GM12874 (cell line): ENCODE measurements around the gene CACTIN.

ENCODE experiments used
- CTCF ChIP-seq: IDR thresholded peaks from 2 replicates; pipeline ENCODE4 v1.5.1; 2011; ENCODE audit warnings: low read depth, mild to moderate bottlenecking, control low read depth, low read length, moderate library complexity; ENCODE audit not compliant: insufficient read depth

The CACTIN gene

GRCh38 chr19:3586707-3587346 lies 39.8 kb downstream of the CACTIN start:
- TF ChIP-seq CTCF: no peak

DNA sequence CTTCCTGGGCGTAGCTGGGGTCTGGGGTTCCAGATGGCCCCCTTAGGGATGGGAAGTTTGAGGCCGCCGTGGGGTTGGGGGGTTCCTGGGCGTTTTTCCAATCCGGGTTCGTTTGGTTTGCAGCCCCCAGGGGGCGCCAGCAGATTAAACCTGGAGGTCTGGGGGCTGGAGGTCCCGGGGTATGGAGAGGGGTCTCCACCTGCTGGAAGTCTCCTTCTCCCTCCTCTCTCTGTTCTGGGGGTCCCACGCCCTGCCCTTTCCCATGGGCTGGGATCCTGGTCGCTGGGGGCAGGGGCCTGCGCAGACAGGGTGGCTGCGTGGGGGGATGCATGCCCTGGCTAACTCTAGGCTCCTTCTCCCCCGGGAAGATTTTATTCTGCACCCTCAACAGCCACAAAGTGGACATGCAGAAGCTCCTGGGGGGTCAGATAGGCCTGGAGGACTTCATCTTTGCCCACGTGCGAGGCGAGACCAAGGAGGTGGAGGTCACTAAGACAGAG lies 40.4 kb downstream of the CACTIN start:
- peak; percentile 59 for TF ChIP-seq CTCF

DNA sequence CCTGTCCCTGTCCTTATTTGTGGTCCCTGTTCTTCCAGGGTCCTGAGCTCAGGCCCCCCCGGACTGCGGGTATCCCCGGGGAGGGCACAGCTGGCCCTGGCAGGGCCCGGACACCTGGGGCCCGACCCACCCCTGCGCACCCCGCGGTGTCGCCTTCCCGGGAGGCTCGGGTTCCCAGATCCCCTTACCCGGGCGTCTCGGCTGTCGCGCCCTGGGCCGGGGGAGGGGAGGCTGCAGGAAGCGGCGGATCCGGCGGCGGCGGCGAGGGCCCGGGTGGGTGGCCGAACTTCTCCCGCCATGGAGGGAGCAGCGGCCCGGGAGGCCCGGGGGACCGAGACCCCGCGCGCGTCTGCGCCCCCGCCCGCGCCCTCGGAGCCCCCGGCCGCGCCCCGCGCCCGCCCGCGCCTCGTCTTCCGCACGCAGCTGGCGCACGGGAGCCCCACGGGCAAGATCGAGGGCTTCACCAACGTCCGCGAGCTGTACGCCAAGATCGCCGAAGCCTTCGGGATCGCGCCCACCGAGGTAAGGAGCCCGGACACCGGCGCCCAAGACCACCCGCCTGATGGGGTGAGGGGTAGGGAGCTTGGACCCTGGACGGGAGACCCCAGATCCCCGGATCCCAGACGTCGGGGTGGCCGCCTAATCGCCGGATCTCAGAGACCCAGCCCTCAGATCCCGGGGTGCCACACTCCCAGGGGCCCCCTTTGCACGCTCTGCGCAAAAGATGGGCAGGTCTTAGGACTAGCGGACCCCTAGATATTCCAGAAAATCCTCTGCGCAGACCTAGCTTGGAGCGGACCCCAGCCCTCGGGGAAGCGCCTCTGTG lies 41.1 kb downstream of the CACTIN start, which contains the start of gene GIPC3:
Gene GIPC3, plus strand, starts transcription at position 178 of the 826 bp plus-strand sequence. Its CDS starts 120 bp downstream, at position 298.
- TF ChIP-seq CTCF: no peak

GRCh38 chr19:3580156-3580934 lies 46.2 kb downstream of the CACTIN start:
- TF ChIP-seq CTCF: no peak

- no peak for TF ChIP-seq CTCF
Measured at GRCh38 chr19:3578390-3578789, 48.2 kb downstream of the CACTIN start.

DNA sequence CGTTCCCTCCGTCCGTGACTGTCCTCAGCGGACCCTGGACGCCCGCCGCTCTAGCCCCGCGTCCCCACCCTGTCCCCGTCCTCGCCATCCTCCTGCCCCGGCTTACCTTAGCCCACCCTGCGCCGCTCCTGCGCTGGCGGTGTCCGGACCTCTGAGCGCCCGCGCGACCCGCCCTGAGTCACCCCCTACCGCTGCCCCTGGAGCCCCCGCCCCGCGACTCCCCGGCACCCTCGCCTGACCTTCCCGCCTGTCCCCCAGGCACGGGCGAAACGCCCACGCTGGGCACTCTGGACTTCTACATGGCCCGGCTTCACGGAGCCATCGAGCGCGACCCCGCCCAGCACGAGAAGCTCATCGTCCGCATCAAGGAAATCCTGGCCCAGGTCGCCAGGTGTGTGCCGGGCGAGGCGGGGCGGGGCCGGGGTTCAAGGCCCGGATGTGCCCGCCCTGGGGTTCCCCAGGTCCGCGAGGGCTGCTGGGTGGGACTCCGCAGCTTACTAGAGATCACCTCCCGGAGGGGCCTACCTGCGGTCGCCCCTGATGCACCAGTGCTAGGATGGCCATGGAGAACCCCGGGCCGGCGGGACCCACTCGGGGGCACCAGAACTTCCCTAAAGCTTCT lies 48.8 kb downstream of the CACTIN start:
- TF ChIP-seq CTCF: no peak
